Muscle of back (tissue), 11 donors: Measurements from ENCODE around the gene HOXC6. TPM values are rescaled to one million over a fixed set of nuclear protein-coding genes. Genes with fewer than 3 reads are reported as not detected.

Experiments
- DNase-seq, 3 donors: peaks; one replicate each; pipeline versions ENCODE4 v3.0.0 to v3.0.0-alpha.2; 2013
- polyA plus RNA-seq, 10 donors: library from polyadenylated mRNA; unstranded; fragments of 120-200 nt; gene quantifications; one replicate each; pipeline ENCODE4 v1.2.1, GENCODE V29; 2013; ENCODE audit not compliant: insufficient read length in 10 of 10

HOXC6 gene
- polyA plus RNA-seq, 10 donors: 9.6 to 30.4 (median 13.2) TPM

GRCh38 chr12:54053003-54053750 lies 24.9 kb downstream of the HOXC6 start:
- DNase-seq: peak in 1 of 3 donors; percentile 43

- DNase-seq: peak in 2 of 3 donors; percentile 63 to 72
Measured at GRCh38 chr12:54053751-54054741, 25.8 kb downstream of the HOXC6 start, which contains the start of gene HOXC4. Gene HOXC4 (plus strand): TSS chr12:54053835. CDS start chr12:54053923, 88 bp downstream.

- no peak for DNase-seq
Measured at GRCh38 chr12:54054742-54055194, 26.5 kb downstream of the HOXC6 start.

- no peak for DNase-seq
Measured at GRCh38 chr12:54055552-54055951, 27.3 kb downstream of the HOXC6 start.

GRCh38 chr12:54056110-54056509 lies 27.9 kb downstream of the HOXC6 start:
- DNase-seq: no peak

DNA sequence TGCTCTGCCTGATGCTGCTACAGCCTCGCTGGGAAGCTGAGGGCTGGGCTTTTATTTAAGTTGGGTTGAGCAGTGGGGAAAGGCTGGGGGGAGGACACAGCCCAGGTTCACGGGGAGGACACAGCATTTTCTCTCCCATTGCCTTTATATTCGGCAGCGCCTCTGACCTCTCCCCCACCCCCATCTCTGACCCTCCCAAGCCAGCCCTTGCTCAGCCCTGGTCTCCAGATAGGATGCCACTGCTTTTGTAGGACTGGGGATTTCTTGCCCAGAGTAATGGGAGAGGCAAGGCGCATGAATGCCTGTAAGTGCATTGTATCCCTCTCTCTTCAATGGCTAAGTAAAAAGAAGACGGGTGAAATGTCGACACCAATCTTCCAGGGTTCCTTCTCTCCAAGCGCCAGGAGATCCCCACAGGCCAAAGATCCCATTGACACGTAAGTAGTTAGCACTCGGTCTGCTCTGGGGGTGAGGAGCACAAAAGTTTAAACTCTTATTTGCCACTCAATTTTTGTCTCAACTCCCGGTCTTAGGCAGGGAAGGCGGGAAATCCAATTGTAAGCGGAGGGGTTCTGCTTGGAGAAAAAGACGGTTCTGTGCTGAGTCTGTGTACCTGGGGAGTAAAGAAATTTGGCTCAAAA lies 30.0 kb downstream of the HOXC6 start:
- DNase-seq: no peak

- DNase-seq: peak in 1 of 3 donors; percentile 48
Measured at GRCh38 chr12:54059668-54060067, 31.4 kb downstream of the HOXC6 start.

DNA sequence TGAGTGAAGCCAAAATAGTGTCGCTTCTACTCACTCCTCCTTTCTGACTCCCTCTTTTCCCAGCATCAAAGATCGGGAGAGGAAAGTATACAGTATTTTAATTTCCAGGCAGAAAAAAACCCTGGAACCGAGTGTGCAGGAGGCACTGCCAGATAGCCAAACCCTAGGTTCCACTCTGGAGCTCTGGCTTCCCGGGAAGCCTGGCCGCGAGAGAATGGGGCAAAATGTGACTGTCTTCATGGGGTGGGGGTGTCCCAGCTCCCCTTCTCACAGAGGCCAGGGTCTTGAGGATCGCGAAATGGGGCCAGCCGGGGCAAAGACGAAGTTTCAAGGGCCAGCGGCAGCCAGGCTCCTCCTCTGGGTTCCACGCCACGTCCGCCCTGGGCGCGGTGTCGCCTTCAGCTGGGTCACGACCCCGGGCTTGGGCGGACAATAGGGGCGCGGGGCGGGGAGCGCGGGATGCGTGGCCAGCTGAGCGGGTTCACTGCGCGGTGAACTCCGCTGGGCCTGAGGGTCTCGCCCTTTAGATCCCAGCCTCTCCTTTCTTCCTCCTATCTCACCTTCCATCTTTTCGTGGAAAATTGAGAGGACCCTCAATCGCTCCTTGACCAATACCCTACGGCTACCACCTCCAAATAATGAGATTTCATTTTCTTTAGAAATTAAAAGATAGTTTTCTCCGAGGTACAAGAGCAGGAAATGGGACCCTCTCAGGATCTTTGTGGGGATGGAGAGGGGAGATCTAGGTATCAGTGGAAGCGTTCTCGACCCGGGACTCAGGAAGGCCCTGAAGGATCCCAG lies 32.1 kb downstream of the HOXC6 start:
- no peak for DNase-seq

DNA sequence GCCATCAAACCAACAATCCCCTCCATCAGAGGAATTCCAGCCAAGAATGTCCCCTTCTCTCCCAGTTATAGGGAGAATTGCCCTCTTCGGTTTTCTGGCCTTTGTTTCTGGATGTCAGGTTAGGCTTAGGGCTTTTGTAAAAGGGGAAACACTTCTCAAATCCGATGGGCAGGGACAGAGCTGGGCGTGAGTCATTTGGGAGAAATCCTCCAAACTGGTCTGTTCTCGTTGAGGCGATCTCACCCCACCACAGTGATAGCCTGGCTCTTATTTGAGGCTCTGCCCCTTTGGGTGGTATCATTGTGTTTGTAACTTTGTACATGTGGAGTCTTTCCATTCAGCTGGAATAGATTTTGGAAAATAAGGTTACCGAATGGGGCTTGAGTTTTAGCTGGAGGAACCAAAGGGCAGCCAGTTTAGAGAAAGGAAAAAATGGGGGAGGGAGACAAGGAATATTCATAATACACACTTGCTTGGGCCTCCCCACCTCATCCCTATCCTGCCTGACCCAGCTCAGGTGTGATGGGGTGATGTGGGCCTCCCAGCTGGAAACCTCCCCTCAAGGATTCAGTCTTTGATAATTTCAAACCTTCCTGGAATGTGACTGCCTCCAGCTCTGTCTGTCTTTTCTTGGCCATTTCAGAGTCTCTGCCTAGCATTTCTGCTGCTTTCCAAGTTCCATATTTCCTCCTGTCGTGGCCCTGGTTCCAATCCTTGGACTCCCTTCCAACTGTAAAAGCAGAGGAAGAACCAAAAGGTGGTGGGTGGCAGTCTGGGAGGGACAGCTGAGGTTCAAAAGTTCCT lies 32.9 kb downstream of the HOXC6 start:
- DNase-seq: no peak

DNA sequence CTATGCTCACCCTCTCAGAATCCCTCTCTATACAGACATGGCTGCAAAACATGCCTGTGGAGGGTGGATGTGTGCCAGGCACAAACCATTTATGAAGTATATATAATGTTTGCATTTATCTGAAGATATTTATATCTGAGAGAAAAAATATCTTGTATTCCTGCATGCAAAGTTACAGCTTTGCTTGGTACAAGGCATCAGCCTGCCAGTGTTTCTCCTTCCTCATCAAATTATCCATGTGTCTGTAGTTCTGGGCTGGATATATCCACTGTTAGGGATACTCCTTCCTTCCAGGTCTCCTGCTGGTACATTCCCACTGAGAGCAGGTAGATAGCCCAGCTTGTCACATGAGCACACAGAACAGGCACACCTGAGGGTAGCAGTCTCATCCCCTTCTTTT lies 37.4 kb downstream of the HOXC6 start:
- DNase-seq: no peak

DNA sequence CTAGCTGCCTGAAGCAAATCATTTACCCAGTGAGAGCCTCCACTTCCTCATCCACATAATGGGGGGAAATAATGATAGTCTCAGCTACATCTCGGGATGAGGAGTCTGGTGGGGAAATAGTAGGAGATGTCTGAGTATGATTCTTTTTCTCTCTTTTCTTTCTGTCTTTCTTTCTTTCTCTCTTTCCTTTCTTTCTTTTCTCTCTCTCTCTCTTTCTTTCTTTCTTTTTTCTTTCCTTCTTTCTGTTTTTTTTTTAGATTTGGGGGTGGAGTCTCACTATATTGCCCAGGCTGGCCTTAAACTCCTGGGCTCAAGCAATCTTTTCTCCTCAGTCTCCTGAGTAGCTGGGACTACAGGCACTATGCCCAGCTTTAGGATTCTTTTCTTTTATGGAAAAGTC lies 38.2 kb downstream of the HOXC6 start:
- DNase-seq: no peak

DNA sequence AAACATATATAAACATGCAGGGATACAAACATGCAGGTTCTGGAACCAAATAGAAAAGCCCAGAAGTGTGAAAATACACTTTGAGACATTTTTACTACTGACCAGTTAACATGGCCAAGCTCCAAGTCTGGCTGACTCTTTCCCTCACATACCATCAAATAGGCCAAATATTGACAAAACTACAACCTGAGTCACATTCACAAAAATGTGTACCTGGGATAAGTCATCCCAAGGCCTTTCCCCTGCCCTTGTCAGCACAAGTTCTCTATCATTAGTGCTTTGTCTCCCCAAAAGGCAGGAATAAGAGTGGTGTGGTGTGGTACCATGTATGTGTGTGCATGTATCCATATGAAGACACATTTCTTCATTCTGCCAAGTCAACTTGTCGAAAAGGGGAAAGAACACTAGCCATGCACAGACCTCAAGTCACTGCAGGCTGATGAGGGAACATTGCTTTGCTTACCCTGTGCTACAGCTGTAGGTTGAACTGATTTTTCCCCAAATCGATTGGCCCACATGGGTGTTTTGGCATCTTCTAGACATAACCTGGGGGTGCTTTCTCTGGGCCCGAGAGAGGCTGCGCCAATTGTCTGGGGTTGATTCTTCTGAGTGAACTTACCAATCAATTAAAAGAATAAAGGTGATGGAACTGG lies 40.3 kb downstream of the HOXC6 start:
- DNase-seq: no peak

- DNase-seq: no peak
Measured at GRCh38 chr12:54071942-54072341, 43.7 kb downstream of the HOXC6 start.

DNA sequence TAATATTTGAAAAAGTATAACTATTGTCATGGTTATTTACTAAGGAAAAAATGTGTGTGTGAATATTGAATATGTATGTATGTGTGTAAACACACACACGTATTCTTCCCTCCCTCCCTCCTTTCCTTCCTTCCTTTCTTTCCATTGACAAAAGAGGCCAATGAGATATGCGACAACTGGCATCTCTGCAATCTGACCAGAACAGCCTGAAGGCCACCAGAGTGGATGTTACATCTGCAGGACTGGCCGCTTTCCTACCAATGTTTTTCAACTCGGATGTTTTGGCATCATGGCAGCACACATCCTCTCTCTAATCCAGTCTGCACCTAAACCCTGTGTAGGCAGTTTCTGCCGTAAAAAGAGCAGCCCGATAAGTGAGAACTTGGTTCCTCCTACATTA lies 46.1 kb downstream of the HOXC6 start:
- DNase-seq: no peak

DNA sequence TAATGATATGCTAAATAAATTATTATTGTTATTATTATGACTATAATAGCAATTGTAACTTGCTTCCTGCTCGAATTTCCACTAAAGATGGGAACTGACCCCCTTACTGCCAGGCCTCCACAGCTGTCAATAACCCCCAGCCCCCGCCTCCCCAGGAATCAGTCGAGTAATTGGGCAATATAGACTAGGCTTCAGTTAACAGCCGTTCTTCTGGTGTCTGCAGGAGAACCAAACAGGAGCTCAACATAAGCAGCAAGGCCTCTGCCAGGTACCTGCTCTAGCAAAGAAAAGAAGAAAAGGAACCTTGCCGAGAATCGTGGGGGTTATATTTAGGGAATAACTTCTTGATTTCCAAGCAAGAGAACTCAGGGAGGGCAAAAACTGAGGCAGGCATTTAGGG lies 47.2 kb downstream of the HOXC6 start:
- DNase-seq: no peak

GRCh38 chr12:54075974-54076373 lies 47.7 kb downstream of the HOXC6 start:
- no peak for DNase-seq

DNA sequence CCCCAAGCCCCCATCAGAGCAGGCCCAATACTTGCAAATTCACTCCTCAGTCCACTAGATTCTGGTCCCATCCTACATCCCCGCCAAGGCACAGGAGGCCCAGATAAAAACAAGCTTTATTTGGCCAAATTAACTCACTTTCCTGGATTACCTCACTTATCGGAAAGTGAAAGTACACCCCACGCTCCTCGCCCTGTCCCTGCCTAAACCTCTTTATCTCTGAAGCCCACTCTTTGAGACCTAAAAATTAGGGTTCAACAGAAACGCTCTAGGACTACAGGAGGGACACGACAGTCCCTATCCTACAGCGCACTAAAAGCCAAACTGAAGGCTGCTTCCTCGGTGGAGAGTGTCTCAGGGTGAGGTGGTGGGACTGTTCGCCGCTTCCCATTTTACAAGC lies 49.6 kb downstream of the HOXC6 start:
- DNase-seq: peak in 1 of 3 donors; percentile 44

- DNase-seq: peak in 1 of 3 donors; percentile 49
Measured at GRCh38 chr12:54079115-54079514, 50.9 kb downstream of the HOXC6 start.
